ENCODE results near the gene LPCAT1.
"Not testable (repeated sequence)": the region's sequence is repeated elsewhere in the genome, so short reads cannot be mapped to it uniquely, and the experiment has no call there.

LPCAT1 gene

GRCh38 chr5:1522601-1523479 lies 920 bp downstream of the LPCAT1 start:
- no peak for DNase-seq (ENCODE audit: low read depth)

GRCh38 chr5:1521671-1522600 lies 1.8 kb downstream of the LPCAT1 start:
- no peak for DNase-seq (ENCODE audit: low read depth)

GRCh38 chr5:1520791-1521453 lies 2.8 kb downstream of the LPCAT1 start:
- no peak for DNase-seq (ENCODE audit: low read depth)

GRCh38 chr5:1519631-1520210 lies 4.0 kb downstream of the LPCAT1 start:
- no peak for DNase-seq (ENCODE audit: low read depth)

GRCh38 chr5:1517838-1518237 lies 5.9 kb downstream of the LPCAT1 start:
- no peak for DNase-seq (ENCODE audit: low read depth)

GRCh38 chr5:1516615-1517601 lies 6.9 kb downstream of the LPCAT1 start:
- DNase-seq (ENCODE audit: low read depth) = no peak

- no peak for DNase-seq (ENCODE audit: low read depth)
Observed at GRCh38 chr5:1515921-1516571, 7.7 kb downstream of the LPCAT1 start.

GRCh38 chr5:1515311-1515920 lies 8.3 kb downstream of the LPCAT1 start:
- no peak for DNase-seq (ENCODE audit: low read depth)

- not testable (repeated sequence) for DNase-seq (ENCODE audit: low read depth)
Observed at GRCh38 chr5:1514819-1515310, 8.9 kb downstream of the LPCAT1 start.

GRCh38 chr5:1514027-1514818 lies 9.5 kb downstream of the LPCAT1 start:
- DNase-seq (ENCODE audit: low read depth) = no peak

GRCh38 chr5:1513326-1514026 lies 10.3 kb downstream of the LPCAT1 start:
- no peak for DNase-seq (ENCODE audit: low read depth)

GRCh38 chr5:1512541-1513291 lies 11.0 kb downstream of the LPCAT1 start:
- no peak for DNase-seq (ENCODE audit: low read depth)

- DNase-seq (ENCODE audit: low read depth) = no peak
Observed at GRCh38 chr5:1511651-1512540, 11.9 kb downstream of the LPCAT1 start.

- no peak for DNase-seq (ENCODE audit: low read depth)
Observed at GRCh38 chr5:1511048-1511447, 12.7 kb downstream of the LPCAT1 start.

GRCh38 chr5:1510631-1511030 lies 13.1 kb downstream of the LPCAT1 start:
- no peak for DNase-seq (ENCODE audit: low read depth)

GRCh38 chr5:1510151-1510561 lies 13.6 kb downstream of the LPCAT1 start:
- no peak for DNase-seq (ENCODE audit: low read depth)

Data from stimulated activated CD8-positive, alpha-beta memory T cell treated with anti-CD3 and anti-CD28 coated beads, Interleukin-7, amount 100 ng/mL, for 24 hours (primary cell).